HG02870 (cell line): ENCODE data around the gene PPP3CA.
"Not testable (repeated sequence)": the region's sequence is repeated elsewhere in the genome, so short reads cannot be mapped to it uniquely, and the experiment has no call there.

Experiments
- ATAC-seq: cut with Tn5 transposase; IDR thresholded peaks from one replicate; pipeline ENCODE4 v1.9.1; 2021; ENCODE audit warnings: mild to moderate bottlenecking, moderate library complexity; ENCODE audit not compliant: unreplicated experiment

The PPP3CA gene

GRCh38 chr4:101183221-101183620 is 164.1 kb downstream of the PPP3CA start:
- no peak for ATAC-seq

GRCh38 chr4:101182688-101183087 is 164.6 kb downstream of the PPP3CA start:
- ATAC-seq, result not testable (repeated sequence)

GRCh38 chr4:101178731-101179130 is 168.6 kb downstream of the PPP3CA start:
- ATAC-seq, result no peak

- ATAC-seq, result no peak
Measured at GRCh38 chr4:101177154-101177553, 170.2 kb downstream of the PPP3CA start.

- no peak for ATAC-seq
Measured at GRCh38 chr4:101175896-101176676, 171.2 kb downstream of the PPP3CA start.

- ATAC-seq, result no peak
Measured at GRCh38 chr4:101174679-101175345, 172.5 kb downstream of the PPP3CA start.

- ATAC-seq, result no peak
Measured at GRCh38 chr4:101172369-101172768, 175.0 kb downstream of the PPP3CA start.

- no peak for ATAC-seq
Measured at GRCh38 chr4:101171747-101172146, 175.6 kb downstream of the PPP3CA start.

GRCh38 chr4:101169044-101170014 is 178.0 kb downstream of the PPP3CA start:
- peak; percentile 98 for ATAC-seq

- ATAC-seq, result no peak
Measured at GRCh38 chr4:101163936-101164335, 183.4 kb downstream of the PPP3CA start.

- ATAC-seq, result no peak
Measured at GRCh38 chr4:101162990-101163380, 184.3 kb downstream of the PPP3CA start.

- ATAC-seq, result no peak
Measured at GRCh38 chr4:101160792-101161592, 186.3 kb downstream of the PPP3CA start.

GRCh38 chr4:101158507-101158906 is 188.8 kb downstream of the PPP3CA start:
- ATAC-seq, result no peak

- ATAC-seq, result no peak
Measured at GRCh38 chr4:101158134-101158482, 189.2 kb downstream of the PPP3CA start.

GRCh38 chr4:101157415-101158133 is 189.8 kb downstream of the PPP3CA start:
- no peak for ATAC-seq

- no peak for ATAC-seq
Measured at GRCh38 chr4:101156619-101157310, 190.6 kb downstream of the PPP3CA start.

- peak; percentile 40 for ATAC-seq
Measured at GRCh38 chr4:101155945-101156344, 191.4 kb downstream of the PPP3CA start.

GRCh38 chr4:101155368-101155767 is 192.0 kb downstream of the PPP3CA start:
- no peak for ATAC-seq

- ATAC-seq, result no peak
Measured at GRCh38 chr4:101153653-101154052, 193.7 kb downstream of the PPP3CA start.
